Thoracic aorta (tissue), 2 donors: ENCODE data around the gene IQSEC2. TPM values are rescaled to one million over a fixed set of nuclear protein-coding genes. Genes with fewer than 3 reads are reported as not detected.

Source experiments
- ATAC-seq: fragments of 150-250 bp; one replicate; pipeline ENCODE4 v1.8.0; 2017; ENCODE audit warnings: low read depth; ENCODE audit not compliant: insufficient number of reproducible peaks, low FRiP score
- DNase-seq: peaks from one replicate; pipeline ENCODE4 v3.0.0-alpha.2; 2020; ENCODE audit warnings: low spot score
- H3K27ac ChIP-seq, 2 donors: fragments of 200-600 bp; sonication (generic); 1 replicate in 1 of 2; 2 replicates in 1 of 2; pipeline ENCODE4 v1.5.1; 2016; ENCODE audit warnings: mild to moderate bottlenecking in 2 of 2, moderate library complexity in 2 of 2
- H3K27me3 ChIP-seq: fragments of 200-600 bp; sonication (generic); replicated peaks from 2 replicates; pipeline ENCODE4 v1.6.0; 2016; ENCODE audit warnings: mild to moderate bottlenecking; ENCODE audit not compliant: insufficient read depth
- H3K36me3 ChIP-seq: fragments of 200-600 bp; sonication (generic); one replicate; pipeline ENCODE4 v1.5.1; 2016
- H3K4me1 ChIP-seq, 2 donors: fragments of 200-600 bp; sonication (generic); 1 replicate in 1 of 2; 2 replicates in 1 of 2; pipeline versions ENCODE4 v1.5.1 to v1.6.0; 2016; ENCODE audit warnings: low read depth in 2 of 2, mild to moderate bottlenecking in 1 of 2; ENCODE audit not compliant: control insufficient read depth in 1 of 2
- H3K4me3 ChIP-seq: fragments of 200-600 bp; sonication (generic); 2 replicates; pipeline ENCODE4 v1.5.1; 2016; ENCODE audit warnings: mild to moderate bottlenecking
- H3K9me3 ChIP-seq: fragments of 200-600 bp; sonication (generic); 2 replicates; pipeline ENCODE4 v1.5.1; 2016
- CTCF ChIP-seq: fragments of 200-600 bp; sonication (generic); IDR thresholded peaks from one replicate; pipeline ENCODE4 v1.5.1; 2019; ENCODE audit warnings: antibody characterized with exemption
- total RNA-seq, 2 donors: library from RNA; depleted of rRNA; stranded (reverse); fragments of >200 nt; gene quantifications; one replicate each; pipeline versions ENCODE4 v1.1.0 to v1.2.3, GENCODE V29; 2016

Gene IQSEC2
- total RNA-seq, 2 donors from 2014 or later = 12.2 to 21.1 TPM

- Histone ChIP-seq H3K4me3 (no peak overlapping the region), H3K27me3 (no peaks in the 10 kb centered on the region), H3K27ac (no peak overlapping the region), H3K9me3 (no peaks in the 10 kb centered on the region), H3K4me1 (peaks cover 0 to 17% of the 10 kb centered on the region in 2 donors), H3K36me3 (no peaks in the 10 kb centered on the region)
- DNase-seq (no peak), ATAC-seq (no peak)
- TF ChIP-seq CTCF = no peak
Measured at GRCh38 chrX:53318766-53319353, 37.5 kb upstream of the IQSEC2 start.

GRCh38 chrX:53317365-53318069, 36.1 kb upstream of the IQSEC2 start:
- Histone ChIP-seq H3K4me3 (no peak overlapping the region), H3K4me1 (peaks cover 0 to 17% of the 10 kb centered on the region in 2 donors), H3K27ac (no peak overlapping the region), H3K27me3 (no peaks in the 10 kb centered on the region), H3K36me3 (no peaks in the 10 kb centered on the region), H3K9me3 (no peaks in the 10 kb centered on the region)
- peak; percentile 9 for DNase-seq
- no peak for ATAC-seq
- peak; percentile 75 for TF ChIP-seq CTCF

GRCh38 chrX:53316860-53317237, 35.5 kb upstream of the IQSEC2 start:
- Histone ChIP-seq H3K4me1 (peaks cover 0 to 17% of the 10 kb centered on the region in 2 donors), H3K27me3 (no peaks in the 10 kb centered on the region), H3K36me3 (no peaks in the 10 kb centered on the region), H3K27ac (no peak overlapping the region), H3K9me3 (no peaks in the 10 kb centered on the region), H3K4me3 (no peak overlapping the region)
- ATAC-seq (no peak), DNase-seq (no peak)
- no peak for TF ChIP-seq CTCF

GRCh38 chrX:53316111-53316859, 34.9 kb upstream of the IQSEC2 start:
- Histone ChIP-seq H3K4me1 (peaks cover 0 to 17% of the 10 kb centered on the region in 2 donors), H3K9me3 (no peaks in the 10 kb centered on the region), H3K27me3 (no peaks in the 10 kb centered on the region), H3K27ac (no peak overlapping the region), H3K36me3 (no peaks in the 10 kb centered on the region), H3K4me3 (no peak overlapping the region)
- TF ChIP-seq CTCF = no peak
- ATAC-seq = no peak
- DNase-seq = no peak

- no peak for DNase-seq
- Histone ChIP-seq H3K36me3 (no peaks in the 10 kb centered on the region), H3K4me3 (no peak overlapping the region), H3K27ac (no peak overlapping the region), H3K4me1 (peaks cover 0 to 5% of the 10 kb centered on the region in 2 donors), H3K9me3 (no peaks in the 10 kb centered on the region), H3K27me3 (no peaks in the 10 kb centered on the region)
- ATAC-seq = no peak
- TF ChIP-seq CTCF = no peak
Measured at GRCh38 chrX:53313728-53314105, 32.3 kb upstream of the IQSEC2 start.
